Parathyroid adenoma (tissue), 2 donors: ENCODE measurements around the gene KCNJ6.

Experiments used
- H2AFZ ChIP-seq: fragments of 300-600 bp; sonication (generic); one replicate; pipeline ENCODE4 v1.7.0; 2017; ENCODE audit warnings: antibody characterized with exemption, mild to moderate bottlenecking
- H3K27ac ChIP-seq: fragments of 300-600 bp; sonication (generic); one replicate; pipeline ENCODE4 v1.7.0; 2017
- H3K27me3 ChIP-seq: fragments of 300-600 bp; sonication (generic); one replicate; pipeline ENCODE4 v1.7.0; 2017; ENCODE audit warnings: low read length; ENCODE audit not compliant: control insufficient read depth, insufficient read depth
- H3K36me3 ChIP-seq: fragments of 300-600 bp; sonication (generic); one replicate; pipeline ENCODE4 v1.7.0; 2017; ENCODE audit warnings: low read length; ENCODE audit not compliant: control insufficient read depth, insufficient read depth
- H3K4me1 ChIP-seq: fragments of 300-600 bp; sonication (generic); one replicate; pipeline ENCODE4 v1.7.0; 2017; ENCODE audit warnings: control low read depth
- H3K4me2 ChIP-seq: fragments of 300-600 bp; sonication (generic); one replicate; pipeline ENCODE4 v1.7.0; 2017; ENCODE audit warnings: low read length
- H3K4me3 ChIP-seq: fragments of 300-600 bp; sonication (generic); one replicate; pipeline ENCODE4 v1.7.0; 2017; ENCODE audit warnings: low read depth, low read length
- H3K79me2 ChIP-seq: fragments of 300-600 bp; sonication (generic); one replicate; pipeline ENCODE4 v1.7.0; 2017; ENCODE audit warnings: control low read depth
- H3K9ac ChIP-seq: fragments of 300-600 bp; sonication (generic); one replicate; pipeline ENCODE4 v1.7.0; 2017; ENCODE audit warnings: mild to moderate bottlenecking
- H3K9me3 ChIP-seq: fragments of 300-600 bp; sonication (generic); one replicate; pipeline ENCODE4 v1.7.0; 2017; ENCODE audit warnings: low read length; ENCODE audit not compliant: control insufficient read depth
- CTCF ChIP-seq: fragments of 300-600 bp; sonication (generic); IDR thresholded peaks from one replicate; pipeline ENCODE4 v1.7.0; 2017; ENCODE audit warnings: antibody characterized with exemption, mild to moderate bottlenecking
- donor health status: primary hyperparathyroidism.

Gene KCNJ6

GRCh38 chr21:37804001-37804400 is 112.3 kb downstream of the KCNJ6 start:
- Histone ChIP-seq H3K9me3 (no peaks in the 10 kb centered on the region), H3K79me2 (no peaks in the 10 kb centered on the region), H3K4me2 (no peak overlapping the region), H3K27me3 (no peaks in the 10 kb centered on the region), H2AFZ (no peak overlapping the region), H3K36me3 (no peaks in the 10 kb centered on the region), H3K4me1 (no peaks in the 10 kb centered on the region), H3K27ac (no peak overlapping the region), H3K9ac (no peak overlapping the region), H3K4me3 (no peak overlapping the region)
- TF ChIP-seq CTCF, result no peak

- H3K9me3 ChIP-seq, result no peaks in the 10 kb centered on the region
- H2AFZ ChIP-seq, result no peak overlapping the region
- H3K4me1 ChIP-seq, result no peaks in the 10 kb centered on the region
- no peaks in the 10 kb centered on the region for H3K79me2 ChIP-seq
- no peaks in the 10 kb centered on the region for H3K36me3 ChIP-seq
- H3K27ac ChIP-seq, result no peak overlapping the region
- H3K4me3 ChIP-seq, result no peak overlapping the region
- H3K4me2 ChIP-seq, result no peak overlapping the region
- H3K9ac ChIP-seq, result no peak overlapping the region
- no peaks in the 10 kb centered on the region for H3K27me3 ChIP-seq
- TF ChIP-seq CTCF, result no peak
These were observed 113.1 kb downstream of the KCNJ6 start for GRCh38 chr21:37803101-37803651.

GRCh38 chr21:37800456-37801061 is 115.7 kb downstream of the KCNJ6 start:
- Histone ChIP-seq H3K4me2 (no peak overlapping the region), H3K79me2 (no peaks in the 10 kb centered on the region), H3K9ac (no peak overlapping the region), H2AFZ (no peak overlapping the region), H3K27ac (no peak overlapping the region), H3K4me3 (no peak overlapping the region), H3K36me3 (no peaks in the 10 kb centered on the region), H3K4me1 (no peaks in the 10 kb centered on the region), H3K27me3 (no peaks in the 10 kb centered on the region), H3K9me3 (no peaks in the 10 kb centered on the region)
- TF ChIP-seq CTCF, result no peak

- Histone ChIP-seq H2AFZ (no peak overlapping the region), H3K36me3 (no peaks in the 10 kb centered on the region), H3K9ac (no peak overlapping the region), H3K9me3 (no peaks in the 10 kb centered on the region), H3K4me1 (no peaks in the 10 kb centered on the region), H3K27me3 (no peaks in the 10 kb centered on the region), H3K4me2 (no peak overlapping the region), H3K27ac (no peak overlapping the region), H3K79me2 (no peaks in the 10 kb centered on the region), H3K4me3 (no peak overlapping the region)
- no peak for TF ChIP-seq CTCF
These were observed 116.2 kb downstream of the KCNJ6 start for GRCh38 chr21:37800057-37800455.
